Testis (tissue), 2 donors: ENCODE data around the gene FHOD3.

Experiments used
- CTCF ChIP-seq, 3 experiments: fragments of 450-650 bp in 2 of 3; fragments of 200-600 bp in 1 of 3; sonication (generic) in 1 of 3; IDR thresholded peaks; one replicate each; pipeline ENCODE4 v1.5.1; 2016 to 2019; ENCODE audit warnings: antibody characterized with exemption in 3 of 3, mild to moderate bottlenecking in 2 of 3, moderate library complexity in 1 of 3
- POLR2A ChIP-seq: fragments of 450-650 bp; IDR thresholded peaks from one replicate; pipeline ENCODE4 v1.6.1; 2017; ENCODE audit warnings: antibody characterized with exemption, mild to moderate bottlenecking, moderate library complexity

- TF ChIP-seq CTCF (IDR thresholded peaks at IDR 0.05) (no peak), POLR2A (no peak)
Observed at GRCh38 chr18:36610661-36611060, 313.1 kb downstream of the FHOD3 start.
